MCF 10A (cell line): Measurements from ENCODE around the gene KIAA1328. TPM values are rescaled to one million over a fixed set of nuclear protein-coding genes. Genes with fewer than 3 reads are reported as not detected.

Experiments used
- BruUV-seq: library from RNA; stranded (reverse); fragments of 400-500 nt; replicated peaks from 2 replicates; lab custom pipeline; 2021; lab: Mats Ljungman, UMichigan
- CTCF ChIA-PET: fragments of 300-600 bp; sonication (Branson Sonifier 250); formaldehyde crosslinking; extraction: SDS; loops from one replicate; lab custom pipeline; 2021; ENCODE audit warnings: antibody characterized with exemption, inconsistent platforms; lab: Yijun Ruan, JAX
- POLR2A ChIA-PET: fragments of 300-600, 350-650 bp; sonication (Branson Sonifier 250); formaldehyde crosslinking; extraction: SDS; loops from one replicate; lab custom pipeline; 2020; ENCODE audit warnings: antibody characterized with exemption, inconsistent platforms; lab: Yijun Ruan, JAX
- DNase-seq: peaks from one replicate; pipeline ENCODE4 v3.0.0-alpha.2; 2018; ENCODE audit not compliant: unreplicated experiment
- H3K27ac Mint-ChIP-seq: one replicate; pipeline ENCODE4 v1.8.0; 2022; ENCODE audit warnings: mild to moderate bottlenecking, low read depth, mixed read lengths; ENCODE audit not compliant: unreplicated experiment
- H3K27me3 Mint-ChIP-seq: one replicate; pipeline ENCODE4 v1.8.0; 2022; ENCODE audit warnings: mixed read lengths; ENCODE audit not compliant: insufficient read depth, unreplicated experiment
- H3K36me3 Mint-ChIP-seq: one replicate; pipeline ENCODE4 v1.8.0; 2022; ENCODE audit warnings: mild to moderate bottlenecking, moderate library complexity, mixed read lengths; ENCODE audit not compliant: insufficient read depth, unreplicated experiment
- H3K4me1 Mint-ChIP-seq: one replicate; pipeline ENCODE4 v1.8.0; 2022; ENCODE audit warnings: mixed read lengths; ENCODE audit not compliant: insufficient read depth, unreplicated experiment
- H3K4me3 Mint-ChIP-seq: one replicate; pipeline ENCODE4 v1.8.0; 2022; ENCODE audit warnings: mild to moderate bottlenecking, moderate library complexity, mixed read lengths; ENCODE audit not compliant: unreplicated experiment
- H3K9me3 Mint-ChIP-seq: one replicate; pipeline ENCODE4 v1.8.0; 2022; ENCODE audit warnings: mixed read lengths; ENCODE audit not compliant: unreplicated experiment
- intact Hi-C: fragments of 100-400 bp; cut with micrococcal nuclease; formaldehyde crosslinking; loops from 2 replicates; pipeline ENCODE4 v1.14.1; 2022
- total RNA-seq: library from RNA; stranded (reverse); gene quantifications from 2 replicates; pipeline ENCODE4 v1.2.3, GENCODE V29; 2022
- TF ChIP-seq, protein P1 (sequence below): fragments of 200-600 bp; IDR thresholded peaks from one replicate; pipeline ENCODE4 v1.8.0; 2022; ENCODE audit warnings: antibody characterized with exemption, mild to moderate bottlenecking; ENCODE audit not compliant: unreplicated experiment

The KIAA1328 gene
- total RNA-seq, 1 experiment from 2014 or later = 4.1 TPM

- ChIA-PET CTCF (interaction anchor here (0.6 to 1.6 kb wide), 2 partner anchors 10 to 129 kb away, joined by 3 to 5 read pairs; no protein-coding TSS in a partner anchor), POLR2A (no interaction called here)
- no peak for DNase-seq
- Mint-ChIP-seq H3K4me3 (no peak overlapping the region), H3K27ac (no peak overlapping the region), H3K27me3 (no peaks in the 10 kb centered on the region), H3K36me3 (peaks cover 35% of the 10 kb centered on the region), H3K9me3 (no peaks in the 10 kb centered on the region), H3K4me1 (no peaks in the 10 kb centered on the region)
- intact Hi-C loops = no loop called here
- no TSS peak for BruUV-seq
- TF ChIP-seq, protein P1, sequence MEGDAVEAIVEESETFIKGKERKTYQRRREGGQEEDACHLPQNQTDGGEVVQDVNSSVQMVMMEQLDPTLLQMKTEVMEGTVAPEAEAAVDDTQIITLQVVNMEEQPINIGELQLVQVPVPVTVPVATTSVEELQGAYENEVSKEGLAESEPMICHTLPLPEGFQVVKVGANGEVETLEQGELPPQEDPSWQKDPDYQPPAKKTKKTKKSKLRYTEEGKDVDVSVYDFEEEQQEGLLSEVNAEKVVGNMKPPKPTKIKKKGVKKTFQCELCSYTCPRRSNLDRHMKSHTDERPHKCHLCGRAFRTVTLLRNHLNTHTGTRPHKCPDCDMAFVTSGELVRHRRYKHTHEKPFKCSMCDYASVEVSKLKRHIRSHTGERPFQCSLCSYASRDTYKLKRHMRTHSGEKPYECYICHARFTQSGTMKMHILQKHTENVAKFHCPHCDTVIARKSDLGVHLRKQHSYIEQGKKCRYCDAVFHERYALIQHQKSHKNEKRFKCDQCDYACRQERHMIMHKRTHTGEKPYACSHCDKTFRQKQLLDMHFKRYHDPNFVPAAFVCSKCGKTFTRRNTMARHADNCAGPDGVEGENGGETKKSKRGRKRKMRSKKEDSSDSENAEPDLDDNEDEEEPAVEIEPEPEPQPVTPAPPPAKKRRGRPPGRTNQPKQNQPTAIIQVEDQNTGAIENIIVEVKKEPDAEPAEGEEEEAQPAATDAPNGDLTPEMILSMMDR = no peak
Measured at GRCh38 chr18:36817039-36817438, 11.9 kb upstream of the KIAA1328 start.

DNA sequence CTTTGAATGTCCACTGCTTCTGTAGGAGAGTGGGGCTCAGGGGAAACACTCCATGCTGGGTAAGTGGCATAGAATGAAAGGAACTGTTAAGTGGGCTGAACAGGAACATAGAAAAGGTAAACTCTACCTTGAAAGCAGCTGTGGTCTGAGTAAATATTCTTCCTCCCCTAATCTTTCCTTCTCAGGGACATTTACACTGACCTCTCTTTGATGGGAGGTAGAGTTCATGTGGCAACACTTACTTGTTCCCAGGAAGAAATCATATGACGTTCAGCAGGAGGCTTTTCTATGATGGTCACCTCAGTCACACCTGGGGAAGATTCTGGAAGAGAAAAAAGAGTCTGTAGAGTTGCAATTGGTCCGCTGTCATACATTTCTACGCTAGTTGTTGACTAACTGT is 10.3 kb upstream of the KIAA1328 start:
- H3K4me1 Mint-ChIP-seq = no peaks in the 10 kb centered on the region
- no TSS peak for BruUV-seq
- POLR2A ChIA-PET = interaction anchor here (1.7 kb wide), 1 partner anchor 10 kb away, joined by 5 read pairs; the partner anchor contains the start of genes KIAA1328 and TPGS2
- no peak overlapping the region for H3K4me3 Mint-ChIP-seq
- no peaks in the 10 kb centered on the region for H3K9me3 Mint-ChIP-seq
- H3K27me3 Mint-ChIP-seq = no peaks in the 10 kb centered on the region
- TF ChIP-seq, protein P1 = no peak
- DNase-seq = no peak
- peaks cover 26% of the 10 kb centered on the region for H3K36me3 Mint-ChIP-seq
- intact Hi-C loops = no loop called here
- no peak overlapping the region for H3K27ac Mint-ChIP-seq
- CTCF ChIA-PET = interaction anchor here (0.7 to 5.5 kb wide), 5 partner anchors 7 to 130 kb away, joined by 3 to 35 read pairs (median 4); no protein-coding TSS in a partner anchor

DNA sequence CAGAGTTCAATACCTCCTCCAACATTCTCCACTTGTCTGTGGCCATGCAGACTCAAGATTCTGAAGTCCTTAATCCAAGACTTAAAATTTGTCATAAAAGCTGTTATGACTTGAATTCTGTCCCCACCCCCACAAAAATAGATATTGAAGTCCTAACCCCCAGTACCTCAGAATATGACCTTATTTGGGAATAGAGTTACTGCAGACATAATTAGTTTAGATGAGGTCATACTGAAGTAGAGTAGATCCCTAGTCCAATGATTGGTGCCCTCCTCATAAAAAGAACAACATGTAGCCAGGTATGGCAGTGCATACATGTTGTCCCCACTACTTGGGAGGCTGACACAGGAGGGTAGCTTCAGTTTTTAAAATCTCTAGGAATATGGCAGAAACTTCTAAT is 9.3 kb upstream of the KIAA1328 start:
- CTCF ChIA-PET = interaction anchor here (0.6 to 5.5 kb wide), 4 partner anchors 8 to 999 kb away, joined by 3 to 35 read pairs (median 4); no protein-coding TSS in a partner anchor
- H3K4me1 Mint-ChIP-seq = no peaks in the 10 kb centered on the region
- no TSS peak for BruUV-seq
- H3K4me3 Mint-ChIP-seq = no peak overlapping the region
- H3K27me3 Mint-ChIP-seq = no peaks in the 10 kb centered on the region
- H3K9me3 Mint-ChIP-seq = no peaks in the 10 kb centered on the region
- no peak for DNase-seq
- TF ChIP-seq, protein P1 = no peak
- POLR2A ChIA-PET = interaction anchor here (1.7 kb wide), 1 partner anchor 9 kb away, joined by 5 read pairs; the partner anchor contains the start of genes KIAA1328 and TPGS2
- intact Hi-C loops = no loop called here
- H3K36me3 Mint-ChIP-seq = peaks cover 26% of the 10 kb centered on the region
- no peak overlapping the region for H3K27ac Mint-ChIP-seq

DNA sequence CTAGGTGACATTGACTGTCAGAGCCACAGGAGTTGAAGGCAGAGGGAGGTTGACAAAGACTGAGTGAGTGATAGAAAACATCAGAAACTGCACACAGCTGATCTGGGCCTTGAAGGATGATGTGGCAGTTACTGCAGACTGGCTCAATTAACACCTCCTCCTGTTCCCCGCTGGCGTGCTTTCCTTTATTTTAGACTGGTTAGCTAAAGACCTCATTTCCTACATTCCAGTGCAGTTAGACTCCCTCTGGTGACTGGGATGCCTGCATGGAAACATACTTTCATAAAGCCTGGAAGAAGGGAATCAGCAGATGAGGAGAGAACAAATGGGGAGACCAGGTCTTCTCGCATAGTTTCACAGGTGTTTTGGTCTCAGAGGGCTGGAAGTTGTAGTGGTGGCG is 7.2 kb upstream of the KIAA1328 start:
- Mint-ChIP-seq H3K4me1 (no peaks in the 10 kb centered on the region), H3K36me3 (peaks cover 13% of the 10 kb centered on the region), H3K4me3 (no peak overlapping the region), H3K27me3 (no peaks in the 10 kb centered on the region), H3K9me3 (no peaks in the 10 kb centered on the region), H3K27ac (no peak overlapping the region)
- no peak for DNase-seq
- ChIA-PET POLR2A (interaction anchor here (1.1 kb wide), 1 partner anchor 8 kb away, joined by 3 read pairs; no protein-coding TSS in a partner anchor), CTCF (interaction anchor here (1.2 to 5.5 kb wide), 2 partner anchors 10 to 14 kb away, joined by 3 to 35 read pairs; no protein-coding TSS in a partner anchor)
- intact Hi-C loops = no loop called here
- BruUV-seq = no TSS peak
- TF ChIP-seq, protein P1 = no peak
